ENCODE results near the gene GOLGA6A. TPM values are rescaled to one million over a fixed set of nuclear protein-coding genes. Genes with fewer than 3 reads are reported as not detected.

GOLGA6A gene
- total and polyA plus RNA-seq, 9 donors, result 0.10 to 1.2 (median 0.22) TPM; not detected in 1

Other genes starting within 250 kb of the GOLGA6A start
- not detected for gene TBC1D21, start 209.0 kb downstream of the GOLGA6A start, total RNA-seq
- not detected for gene TBC1D21, start 209.0 kb downstream of the GOLGA6A start, polyA plus RNA-seq (ENCODE audit: insufficient read depth in 1 of 8, insufficient read length in 8 of 8, low replicate concordance in 1 of 8)
- 20.0 TPM for gene LOXL1, start 156.1 kb downstream of the GOLGA6A start, total RNA-seq
- gene LOXL1, start 156.1 kb downstream of the GOLGA6A start, polyA plus RNA-seq (ENCODE audit: insufficient read depth in 1 of 8, insufficient read length in 8 of 8, low replicate concordance in 1 of 8), result 10 to 100 TPM; 24.2 to 48.0 (median 34.8) TPM
- 40.2 TPM for gene STOML1, start 90.3 kb downstream of the GOLGA6A start, total RNA-seq
- 10 to 100 TPM; 21.0 to 38.9 (median 32.6) TPM for gene STOML1, start 90.3 kb downstream of the GOLGA6A start, polyA plus RNA-seq (ENCODE audit: insufficient read depth in 1 of 8, insufficient read length in 8 of 8, low replicate concordance in 1 of 8)
- 15.2 TPM for gene PML, start 87.8 kb downstream of the GOLGA6A start, total RNA-seq
- 10 to 100 TPM; 21.8 to 47.2 (median 32.6) TPM for gene PML, start 87.8 kb downstream of the GOLGA6A start, polyA plus RNA-seq (ENCODE audit: insufficient read depth in 1 of 8, insufficient read length in 8 of 8, low replicate concordance in 1 of 8)
- 1.4 TPM for gene ISLR2, start 48.0 kb upstream of the GOLGA6A start, total RNA-seq
- 1 to 10 TPM; 2.9 to 5.8 (median 3.8) TPM for gene ISLR2, start 48.0 kb upstream of the GOLGA6A start, polyA plus RNA-seq (ENCODE audit: insufficient read depth in 1 of 8, insufficient read length in 8 of 8, low replicate concordance in 1 of 8)
- gene ISLR, start 91.2 kb upstream of the GOLGA6A start, total RNA-seq, result 82.3 TPM
- gene ISLR, start 91.2 kb upstream of the GOLGA6A start, polyA plus RNA-seq (ENCODE audit: insufficient read depth in 1 of 8, insufficient read length in 8 of 8, low replicate concordance in 1 of 8), result 100 to 1,000 TPM; 148 to 270 (median 197) TPM
- 0.40 TPM for gene STRA6, start 120.2 kb upstream of the GOLGA6A start, total RNA-seq
- 1 to 10 TPM in 5 of 8 donors, under 1 TPM in 3; 0.57 to 2.0 (median 1.2) TPM for gene STRA6, start 120.2 kb upstream of the GOLGA6A start, polyA plus RNA-seq (ENCODE audit: insufficient read depth in 1 of 8, insufficient read length in 8 of 8, low replicate concordance in 1 of 8)
- 0.04 TPM for gene CCDC33, start 153.8 kb upstream of the GOLGA6A start, total RNA-seq
- under 1 TPM in 5 of 8 donors, not detected in 3; 0.11 to 0.36 (median 0.30) TPM for gene CCDC33, start 153.8 kb upstream of the GOLGA6A start, polyA plus RNA-seq (ENCODE audit: insufficient read depth in 1 of 8, insufficient read length in 8 of 8, low replicate concordance in 1 of 8)

Measured in muscle of leg (tissue), 9 donors.